Liver (tissue), 9 donors: Measurements from ENCODE around the gene STEAP2. TPM values are rescaled to one million over a fixed set of nuclear protein-coding genes. Genes with fewer than 3 reads are reported as not detected.

Source experiments
- DNase-seq: peaks from one replicate; pipeline ENCODE4 v3.0.0-alpha.2; 2017; ENCODE audit warnings: low spot score
- H3K27ac ChIP-seq, 2 donors: one replicate each; pipeline ENCODE4 v1.7.0; 2013; ENCODE audit warnings: inconsistent platforms in 2 of 2, low read length in 2 of 2, control low read depth in 1 of 2, low read depth in 1 of 2, mild to moderate bottlenecking in 1 of 2
- H3K27me3 ChIP-seq, 4 donors: one replicate each; pipeline versions ENCODE4 v1.6.1 to v1.7.0; 2013; ENCODE audit warnings: low read length in 3 of 4, inconsistent platforms in 1 of 4, mild to moderate bottlenecking in 1 of 4, moderate library complexity in 1 of 4; ENCODE audit not compliant: control insufficient read depth in 4 of 4, insufficient read depth in 4 of 4
- H3K36me3 ChIP-seq, 4 donors: one replicate each; pipeline versions ENCODE4 v1.6.1 to v1.7.0; 2013; ENCODE audit warnings: low read length in 3 of 4, mild to moderate bottlenecking in 3 of 4, low read depth in 1 of 4, moderate library complexity in 1 of 4; ENCODE audit not compliant: control insufficient read depth in 4 of 4, insufficient read depth in 3 of 4
- H3K4me1 ChIP-seq, 4 donors: one replicate each; pipeline versions ENCODE4 v1.6.1 to v1.7.0; 2013; ENCODE audit warnings: low read length in 3 of 4, mild to moderate bottlenecking in 3 of 4, moderate library complexity in 1 of 4; ENCODE audit not compliant: control insufficient read depth in 4 of 4, insufficient read depth in 4 of 4
- H3K4me3 ChIP-seq, 3 donors: one replicate each; pipeline versions ENCODE4 v1.6.1 to v1.7.0; 2013; ENCODE audit warnings: low read length in 3 of 3, control low read depth in 1 of 3, low read depth in 1 of 3, mild to moderate bottlenecking in 1 of 3
- H3K9ac ChIP-seq, 2 donors: one replicate each; pipeline ENCODE4 v1.7.0; 2013; ENCODE audit warnings: low read length in 2 of 2, mild to moderate bottlenecking in 2 of 2, moderate library complexity in 2 of 2, control low read depth in 1 of 2, low read depth in 1 of 2
- H3K9me3 ChIP-seq, 4 donors: one replicate each; pipeline versions ENCODE4 v1.6.1 to v1.7.0; 2013; ENCODE audit warnings: low read length in 3 of 4; ENCODE audit not compliant: control insufficient read depth in 4 of 4
- ATF3 ChIP-seq: IDR thresholded peaks from 2 replicates; pipeline ENCODE4 v1.6.1; 2016; ENCODE audit warnings: antibody characterized with exemption
- CTCF ChIP-seq: fragments of 150-350 bp; IDR thresholded peaks from 2 replicates; pipeline ENCODE4 v1.5.1; 2017; ENCODE audit warnings: improper control_type of control experiment, low read depth, low read length; ENCODE audit not compliant: missing input control
- EGR1 ChIP-seq, 2 donors: IDR thresholded peaks; 2 replicates each; pipeline ENCODE4 v1.6.1; 2016 to 2018; ENCODE audit warnings: antibody characterized with exemption in 2 of 2, low read depth in 2 of 2
- FOXA1 ChIP-seq: IDR thresholded peaks from 2 replicates; pipeline ENCODE4 v1.6.1; 2016; ENCODE audit warnings: antibody characterized with exemption
- FOXA2 ChIP-seq: IDR thresholded peaks from 2 replicates; pipeline ENCODE4 v1.6.1; 2016; ENCODE audit warnings: antibody characterized with exemption
- GABPA ChIP-seq, 2 donors: IDR thresholded peaks in 1 of 2; conservative IDR thresholded peaks in 1 of 2; 2 replicates each; pipeline ENCODE4 v1.6.1; 2016; ENCODE audit warnings: antibody characterized with exemption in 2 of 2, mild to moderate bottlenecking in 1 of 2, moderate library complexity in 1 of 2
- HNF4A ChIP-seq, 2 donors: conservative IDR thresholded peaks; 2 replicates each; pipeline ENCODE4 v1.6.1; 2016; ENCODE audit warnings: antibody characterized with exemption in 2 of 2, mild to moderate bottlenecking in 2 of 2
- HNF4G ChIP-seq: IDR thresholded peaks from 2 replicates; pipeline ENCODE4 v1.6.1; 2016; ENCODE audit warnings: antibody characterized with exemption
- JUND ChIP-seq, 2 donors: IDR thresholded peaks; 2 replicates each; pipeline ENCODE4 v1.6.1; 2016; ENCODE audit warnings: antibody characterized with exemption in 2 of 2
- MAX ChIP-seq: IDR thresholded peaks from 2 replicates; pipeline ENCODE4 v1.6.1; 2016; ENCODE audit warnings: antibody characterized with exemption
- NR2F2 ChIP-seq: IDR thresholded peaks from 2 replicates; pipeline ENCODE4 v1.6.1; 2016; ENCODE audit warnings: antibody characterized with exemption
- RAD21 ChIP-seq, 2 donors: IDR thresholded peaks; 2 replicates each; pipeline ENCODE4 v1.6.1; 2016; ENCODE audit warnings: antibody characterized with exemption in 2 of 2, mild to moderate bottlenecking in 2 of 2
- REST ChIP-seq: IDR thresholded peaks from 2 replicates; pipeline ENCODE4 v1.6.1; 2016; ENCODE audit warnings: antibody characterized with exemption, mild to moderate bottlenecking
- RXRA ChIP-seq, 2 donors: IDR thresholded peaks; 2 replicates each; pipeline ENCODE4 v1.6.1; 2017 to 2018; ENCODE audit warnings: antibody characterized with exemption in 2 of 2, mild to moderate bottlenecking in 1 of 2
- SP1 ChIP-seq: IDR thresholded peaks from 2 replicates; pipeline ENCODE4 v1.6.1; 2018; ENCODE audit warnings: antibody characterized with exemption, mild to moderate bottlenecking
- TAF1 ChIP-seq: conservative IDR thresholded peaks from 2 replicates; pipeline ENCODE4 v1.6.1; 2016; ENCODE audit warnings: antibody characterized with exemption, mild to moderate bottlenecking
- YY1 ChIP-seq: IDR thresholded peaks from 2 replicates; pipeline ENCODE4 v1.6.1; 2016; ENCODE audit warnings: antibody characterized with exemption, mild to moderate bottlenecking
- WGBS: extraction: QIAGEN DNeasy Blood & Tissue Kit; methylation state at CpG from one replicate; pipeline ENCODE4 v1.1.7; 2013; 5-methylcytosine and 5-hydroxymethylcytosine counted together
- polyA plus RNA-seq, 2 donors: library from polyadenylated mRNA; stranded (reverse) in 1 of 2; unstranded in 1 of 2; fragments of 200-250 nt in 1 of 2; fragments of >200 nt in 1 of 2; fragmentation: Nextera tagmentation in 1 of 2; extraction: Ambion mirVana in 1 of 2; gene quantifications; one replicate each; pipeline versions ENCODE4 v1.2.1 to v1.2.3, GENCODE V29; 2013 to 2015
- total RNA-seq, 2 donors: library from RNA; depleted of rRNA; stranded (reverse); fragments of >200 nt; gene quantifications; one replicate each; pipeline ENCODE4 v1.2.3, GENCODE V29; 2014
- TF ChIP-seq, protein P1 (sequence below): IDR thresholded peaks from 2 replicates; pipeline ENCODE4 v1.6.1; 2016; ENCODE audit warnings: antibody characterized with exemption
- donor health status: healthy.
- donor health status: healthy.
- donor health status: healthy.
- donor health status: healthy.
- donor health status: healthy.

STEAP2 gene
- total and polyA plus RNA-seq, 4 donors, result 1.2 to 25.9 (median 5.2) TPM

DNA sequence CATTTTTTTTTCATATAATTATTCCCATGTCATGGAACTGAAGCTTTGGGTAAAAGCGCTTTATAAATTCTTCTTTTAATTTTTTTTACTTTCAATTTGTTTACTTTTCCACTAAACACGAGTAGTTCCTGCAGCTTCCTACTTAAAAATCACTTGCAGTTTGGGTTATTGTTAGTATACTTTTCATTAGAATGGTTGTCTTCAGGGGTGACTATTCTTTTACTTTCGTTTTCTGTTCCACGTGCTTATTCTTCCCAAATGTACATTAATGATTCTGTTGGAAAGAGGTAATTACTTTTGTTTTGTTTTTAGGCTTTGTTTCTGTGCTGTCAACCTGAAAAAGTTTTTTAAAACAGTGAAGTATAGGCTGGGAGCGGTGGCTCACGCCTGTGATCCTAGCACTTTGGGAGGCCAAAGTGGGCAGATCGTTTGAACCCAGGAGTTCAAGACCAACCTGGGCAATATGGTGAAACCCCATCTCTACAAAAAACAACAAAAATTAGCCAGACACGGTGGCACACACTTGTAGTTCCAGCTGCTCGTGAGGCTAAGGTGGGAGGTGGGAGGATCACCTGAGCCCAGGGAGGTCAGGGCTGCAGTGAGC lies 28.2 kb downstream of the STEAP2 start (continued):
- TF ChIP-seq REST (no peak), FOXA1 (no peak), JUND (IDR thresholded peaks at IDR 0.05) (no peak), RXRA (IDR thresholded peaks at IDR 0.05) (no peak), TAF1 (no peak), YY1 (no peak)

- Histone ChIP-seq H3K9ac (no peak overlapping the region), H3K4me1 (peaks cover 0 to 18% (median 13%) of the 10 kb centered on the region in 4 donors), H3K27ac (no peak overlapping the region), H3K9me3 (no peaks in the 10 kb centered on the region), H3K36me3 (no peaks in the 10 kb centered on the region), H3K4me3 (no peak overlapping the region), H3K27me3 (no peaks in the 10 kb centered on the region)
- TF ChIP-seq FOXA2 (no peak), EGR1 (IDR thresholded peaks at IDR 0.05; ENCODE audit: low read depth in 2 of 2) (no peak), SP1 (no peak), RAD21 (IDR thresholded peaks at IDR 0.05) (no peak), ATF3 (no peak), JUND (IDR thresholded peaks at IDR 0.05) (no peak), MAX (no peak), HNF4G (no peak), CTCF (no peak)
- no peak for DNase-seq
- 86% methylated on average over 3 of the region's 3 CpGs for WGBS
Measured at GRCh38 chr7:90242369-90243168, 31.0 kb downstream of the STEAP2 start.

DNA sequence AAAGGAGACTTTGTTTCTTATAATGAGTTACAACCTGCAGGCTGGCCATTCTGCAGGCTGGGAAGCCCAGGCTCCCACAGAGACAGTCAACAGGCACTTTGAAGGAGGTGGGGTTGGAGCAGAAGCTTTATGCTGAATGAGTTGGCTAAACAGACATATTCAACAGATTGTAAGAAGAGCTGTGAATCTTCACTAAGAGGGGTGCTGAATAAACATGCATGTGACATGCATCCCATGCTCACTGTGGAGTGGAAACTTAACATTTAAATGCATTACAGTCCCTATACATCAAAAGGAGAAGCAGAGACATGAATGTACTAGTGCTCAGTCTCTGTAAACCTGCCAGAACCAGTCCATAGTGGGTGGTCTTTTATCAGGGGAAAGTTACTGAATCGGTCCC lies 32.0 kb downstream of the STEAP2 start:
- no peaks in the 10 kb centered on the region for H3K9me3 ChIP-seq
- no peak overlapping the region for H3K27ac ChIP-seq
- H3K36me3 ChIP-seq, result no peaks in the 10 kb centered on the region
- no peak overlapping the region for H3K4me3 ChIP-seq
- no peaks in the 10 kb centered on the region for H3K27me3 ChIP-seq
- 42% methylated on average over 1 of the region's 1 CpG for WGBS
- DNase-seq, result no peak
- peaks cover 0 to 18% (median 13%) of the 10 kb centered on the region in 4 donors for H3K4me1 ChIP-seq
- no peak overlapping the region for H3K9ac ChIP-seq
- TF ChIP-seq RAD21 (IDR thresholded peaks at IDR 0.05), result no peak
- TF ChIP-seq HNF4A (conservative IDR thresholded peaks at IDR 0.05), result no peak
- TF ChIP-seq YY1, result no peak
- no peak for TF ChIP-seq FOXA2
- no peak for TF ChIP-seq TAF1
- TF ChIP-seq NR2F2, result no peak
- TF ChIP-seq ATF3, result no peak
- TF ChIP-seq, protein P1, sequence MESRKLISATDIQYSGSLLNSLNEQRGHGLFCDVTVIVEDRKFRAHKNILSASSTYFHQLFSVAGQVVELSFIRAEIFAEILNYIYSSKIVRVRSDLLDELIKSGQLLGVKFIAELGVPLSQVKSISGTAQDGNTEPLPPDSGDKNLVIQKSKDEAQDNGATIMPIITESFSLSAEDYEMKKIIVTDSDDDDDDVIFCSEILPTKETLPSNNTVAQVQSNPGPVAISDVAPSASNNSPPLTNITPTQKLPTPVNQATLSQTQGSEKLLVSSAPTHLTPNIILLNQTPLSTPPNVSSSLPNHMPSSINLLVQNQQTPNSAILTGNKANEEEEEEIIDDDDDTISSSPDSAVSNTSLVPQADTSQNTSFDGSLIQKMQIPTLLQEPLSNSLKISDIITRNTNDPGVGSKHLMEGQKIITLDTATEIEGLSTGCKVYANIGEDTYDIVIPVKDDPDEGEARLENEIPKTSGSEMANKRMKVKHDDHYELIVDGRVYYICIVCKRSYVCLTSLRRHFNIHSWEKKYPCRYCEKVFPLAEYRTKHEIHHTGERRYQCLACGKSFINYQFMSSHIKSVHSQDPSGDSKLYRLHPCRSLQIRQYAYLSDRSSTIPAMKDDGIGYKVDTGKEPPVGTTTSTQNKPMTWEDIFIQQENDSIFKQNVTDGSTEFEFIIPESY, result no peak
- TF ChIP-seq SP1, result no peak
- no peak for TF ChIP-seq GABPA (IDR thresholded peaks at IDR 0.05 in 1 of 2, conservative IDR thresholded peaks at IDR 0.05 in 1 of 2)
- no peak for TF ChIP-seq JUND (IDR thresholded peaks at IDR 0.05)
- no peak for TF ChIP-seq EGR1 (IDR thresholded peaks at IDR 0.05; ENCODE audit: low read depth in 2 of 2)
- TF ChIP-seq CTCF, result no peak
